NCI-H1436 (cell line): ENCODE data around the gene BACH1.

ENCODE experiments used
- DNase-seq: peaks from one replicate; lab custom pipeline; 2025; lab: John Stamatoyannopoulos, UW

BACH1 gene

DNA sequence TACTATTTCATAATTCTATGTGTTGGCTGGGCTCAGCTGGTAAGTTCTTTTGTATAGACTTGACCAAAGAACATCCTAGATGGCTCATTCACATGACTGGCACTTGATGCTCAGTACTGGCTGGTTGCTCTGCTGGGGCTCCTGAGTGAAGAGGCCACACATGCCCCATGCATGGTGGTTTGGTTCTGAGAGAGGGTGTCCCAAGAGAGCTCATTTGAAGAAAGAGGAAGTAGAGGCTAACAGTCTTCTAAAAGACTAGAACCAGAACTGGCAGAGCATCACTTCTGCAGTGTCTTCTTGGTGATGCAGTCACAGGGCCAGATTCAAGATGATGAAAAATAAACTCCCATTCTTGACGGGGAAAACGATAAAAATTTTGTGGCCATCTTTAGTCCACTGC is 5.2 kb upstream of the BACH1 start:
- DNase-seq = no peak

- DNase-seq = no peak
These were observed 3.6 kb upstream of the BACH1 start for GRCh38 chr21:29295066-29295650.

DNA sequence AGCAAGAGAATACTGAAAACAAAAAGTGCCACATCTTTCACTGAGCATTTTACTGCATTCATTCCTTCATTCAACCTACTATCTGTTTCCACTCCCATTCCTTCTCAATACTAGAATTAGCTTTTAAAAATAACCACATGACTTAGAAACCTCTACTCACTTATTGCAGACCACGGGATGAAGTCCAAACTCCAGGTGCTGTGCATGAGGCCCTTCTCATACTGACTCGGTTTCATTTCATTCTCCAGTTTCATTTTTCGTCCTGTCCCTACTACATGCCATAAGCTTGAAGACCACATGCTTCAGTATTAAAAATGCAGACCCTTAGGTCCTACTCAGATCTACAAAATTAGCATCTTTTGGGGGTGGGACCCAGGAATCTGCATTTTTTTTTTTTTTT is 2.3 kb upstream of the BACH1 start:
- DNase-seq = no peak

DNA sequence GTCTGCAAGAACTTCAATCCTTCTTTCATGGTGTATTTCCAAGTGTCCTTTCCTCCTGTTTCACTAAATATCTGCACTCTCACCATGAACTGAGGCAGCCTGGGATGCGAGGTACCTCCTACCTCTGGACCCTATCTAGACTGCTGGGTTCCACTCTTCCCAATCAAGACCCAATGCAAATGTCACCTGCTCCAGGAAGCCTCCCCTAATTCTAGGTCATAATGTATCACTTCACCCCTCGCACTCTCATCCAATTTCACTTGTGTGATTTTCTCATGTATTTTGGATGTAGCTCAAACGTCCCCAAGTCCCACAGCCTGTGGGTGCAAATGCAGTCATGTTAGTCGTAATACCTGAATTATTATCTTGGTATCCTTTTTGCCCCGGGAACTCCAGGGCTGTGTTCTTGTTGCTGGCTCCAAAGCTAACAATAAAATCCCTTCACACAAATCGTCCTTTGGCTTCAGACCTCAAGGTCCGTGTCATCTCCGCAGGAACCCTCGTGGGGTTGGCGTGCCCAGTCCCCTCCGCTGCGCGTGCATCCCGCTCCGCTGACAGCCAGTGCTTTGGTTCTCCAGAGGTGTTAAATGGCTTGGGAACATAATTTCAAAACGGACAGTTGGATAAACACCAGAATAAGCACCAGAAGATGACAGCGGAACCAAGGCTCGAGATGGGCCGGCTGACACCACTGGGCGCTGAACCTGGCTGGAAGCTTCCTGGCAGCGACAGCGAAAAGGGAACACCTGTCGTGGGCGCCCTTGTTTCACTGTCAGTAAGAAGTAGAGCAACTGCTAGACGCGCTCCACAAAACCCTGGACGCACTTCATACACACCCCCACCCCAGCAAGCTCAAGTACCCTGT is 1.0 kb upstream of the BACH1 start:
- no peak for DNase-seq

GRCh38 chr21:29299046-29299915 is 559 bp downstream of the BACH1 start:
- DNase-seq = peak; percentile 52

DNA sequence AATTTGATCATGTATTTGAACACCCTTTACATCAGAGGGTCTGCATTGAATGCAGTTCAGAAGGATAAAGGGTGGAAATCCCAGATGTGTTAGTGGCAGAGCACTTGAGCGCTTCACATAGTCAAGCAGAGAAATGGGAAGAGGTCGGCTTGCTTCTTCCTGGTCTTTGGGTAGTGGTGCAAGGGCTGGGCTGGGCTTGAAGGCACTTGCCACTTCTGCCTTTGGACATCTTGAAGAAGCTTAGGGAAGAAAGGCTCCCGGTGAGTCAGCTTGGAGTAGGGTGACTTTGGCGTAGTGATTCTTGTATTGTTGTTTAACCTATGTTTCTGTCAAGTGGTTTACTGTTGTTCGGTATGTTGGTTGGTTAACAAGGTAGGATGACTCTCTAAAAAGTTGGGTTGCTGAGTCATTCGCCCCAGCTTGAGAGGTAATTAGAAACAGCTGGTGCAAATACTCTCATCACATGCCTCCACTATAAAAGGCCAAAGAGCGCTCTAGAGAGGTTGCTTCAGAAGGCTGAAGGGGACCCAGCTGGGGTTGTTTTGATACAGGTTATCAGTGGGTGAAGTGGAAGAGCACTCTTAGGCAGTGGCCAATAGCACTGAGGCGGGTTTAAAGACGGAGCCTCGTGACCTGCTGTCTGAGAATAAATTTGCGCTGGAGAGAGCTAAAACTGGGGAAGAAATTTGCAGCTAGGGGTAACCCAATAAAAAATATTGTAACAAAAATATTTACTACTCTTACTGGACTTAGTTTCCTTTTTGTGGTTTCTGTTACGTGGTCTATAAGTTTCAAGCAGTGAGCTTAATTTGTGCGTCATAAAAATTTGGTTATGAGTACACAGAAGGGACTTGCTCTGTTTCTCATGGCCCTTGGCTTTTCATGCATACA is 1.4 kb downstream of the BACH1 start:
- no peak for DNase-seq

DNA sequence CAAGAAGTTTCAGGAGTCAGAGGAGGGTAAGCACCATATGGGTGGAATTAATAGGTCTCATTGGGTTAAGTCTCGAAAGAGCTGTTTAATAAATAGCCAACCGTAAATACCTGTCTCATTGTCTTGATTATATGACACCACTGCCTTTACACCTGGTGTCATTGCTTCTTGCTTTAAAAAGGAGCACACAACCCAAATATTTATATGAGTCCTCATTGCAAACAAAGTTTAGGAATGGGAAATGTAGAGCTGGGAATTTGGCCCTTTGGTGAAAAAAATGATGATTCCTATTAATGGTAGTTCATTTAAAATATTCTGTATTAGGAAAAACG is 2.1 kb downstream of the BACH1 start:
- DNase-seq = no peak

- DNase-seq = no peak
These were observed 3.0 kb downstream of the BACH1 start for GRCh38 chr21:29301691-29302090.

DNA sequence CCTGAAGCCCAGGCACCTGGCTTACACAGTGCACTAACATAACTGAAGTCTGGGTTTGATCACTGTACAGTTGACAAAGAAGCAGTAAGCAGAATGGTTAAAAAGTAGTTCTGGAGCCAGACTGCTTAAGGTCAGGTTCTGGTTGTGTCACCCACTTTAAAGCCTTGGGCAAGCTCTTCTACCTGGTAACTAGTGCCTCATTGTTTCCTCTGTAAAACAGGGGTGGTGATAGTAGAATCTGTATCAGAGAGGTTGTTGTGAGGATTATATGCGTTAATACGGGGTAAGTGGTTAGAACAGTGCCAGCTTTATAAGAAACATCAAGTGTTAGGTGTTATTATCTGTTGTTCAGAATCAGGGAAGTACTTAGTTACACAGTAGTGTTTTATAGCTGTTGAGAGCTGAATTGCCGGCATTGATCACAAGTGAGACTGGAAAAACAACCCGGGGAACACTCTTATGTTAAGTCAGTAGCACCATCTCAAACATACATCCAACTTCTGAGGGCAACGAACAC is 3.7 kb downstream of the BACH1 start:
- DNase-seq = no peak

GRCh38 chr21:29303288-29303687 is 4.6 kb downstream of the BACH1 start:
- DNase-seq = no peak

DNA sequence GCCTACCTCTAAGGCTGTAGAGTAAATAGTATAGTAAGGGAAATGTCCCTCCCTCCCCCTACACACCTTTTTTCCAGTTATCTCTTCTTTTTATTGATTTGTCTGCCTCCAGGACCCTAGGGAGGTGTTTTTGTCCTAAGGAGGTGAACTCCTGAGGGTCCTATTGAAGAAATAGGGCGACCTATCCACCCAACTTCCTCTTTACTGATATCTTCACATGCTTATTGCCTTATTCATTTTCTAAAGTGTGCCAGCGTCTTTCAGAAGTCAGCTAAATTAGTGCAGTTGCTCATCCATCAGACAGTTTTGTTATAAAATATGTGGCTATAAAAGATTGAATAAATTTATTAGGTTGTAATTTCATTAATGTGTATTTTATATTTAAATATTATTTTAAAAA is 5.9 kb downstream of the BACH1 start:
- DNase-seq = no peak

DNA sequence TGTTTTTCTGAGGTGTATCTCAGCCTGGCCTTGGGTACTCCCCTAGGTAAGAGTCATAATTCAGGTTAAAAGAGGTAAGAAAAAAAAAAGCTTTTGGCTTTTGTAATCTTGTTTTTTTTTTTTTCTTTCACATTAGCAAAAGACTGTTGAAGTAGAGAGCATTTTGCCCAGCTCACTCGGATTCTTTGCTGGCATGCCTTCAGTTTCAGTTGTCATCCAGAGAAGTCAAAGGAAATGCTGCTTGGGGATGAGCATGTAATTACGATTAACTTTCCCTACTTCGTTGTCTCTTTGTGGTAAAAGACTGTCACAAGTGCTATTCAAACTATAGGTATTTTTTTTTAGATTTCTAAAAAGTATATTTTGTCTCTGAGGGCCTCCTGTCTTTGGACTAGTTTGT is 6.3 kb downstream of the BACH1 start:
- no peak for DNase-seq

DNA sequence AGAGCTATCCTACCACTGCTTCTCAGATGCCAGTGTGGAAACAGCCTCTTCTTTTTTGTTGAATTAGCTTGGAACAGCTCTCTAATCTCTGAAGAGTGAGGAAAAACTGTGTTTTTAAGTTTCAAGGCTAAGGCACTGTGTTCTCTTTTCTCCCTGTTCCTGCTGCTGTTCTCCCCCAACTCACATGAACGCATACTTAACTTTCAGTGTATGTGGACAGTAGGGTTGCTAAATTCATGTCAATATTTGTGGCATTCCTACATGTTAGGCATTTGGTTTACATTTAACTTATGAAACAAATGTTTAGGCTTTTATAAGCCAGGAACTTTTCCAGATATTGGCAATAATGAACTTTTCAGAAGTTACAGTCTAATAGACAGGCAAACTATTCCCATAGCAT is 6.8 kb downstream of the BACH1 start:
- DNase-seq = no peak

DNA sequence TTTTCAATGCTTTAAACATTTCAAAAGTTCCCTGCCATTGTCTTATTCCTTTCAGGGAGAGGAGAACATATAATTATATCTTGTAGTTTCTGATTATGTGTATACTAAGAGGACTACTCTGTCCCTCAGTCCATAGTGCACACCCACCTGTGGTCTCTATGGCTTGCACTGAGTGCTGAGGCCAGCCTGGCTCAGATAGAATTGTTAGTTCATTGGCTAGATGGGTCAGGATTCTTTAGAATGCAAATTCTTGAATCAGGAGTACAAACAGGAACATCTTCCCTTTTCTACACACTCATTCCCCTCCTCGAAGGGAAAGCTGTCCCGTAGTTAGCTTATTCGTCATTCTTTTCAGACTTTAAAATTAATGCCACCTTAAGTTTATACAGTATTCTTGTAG is 8.2 kb downstream of the BACH1 start:
- DNase-seq = no peak

DNA sequence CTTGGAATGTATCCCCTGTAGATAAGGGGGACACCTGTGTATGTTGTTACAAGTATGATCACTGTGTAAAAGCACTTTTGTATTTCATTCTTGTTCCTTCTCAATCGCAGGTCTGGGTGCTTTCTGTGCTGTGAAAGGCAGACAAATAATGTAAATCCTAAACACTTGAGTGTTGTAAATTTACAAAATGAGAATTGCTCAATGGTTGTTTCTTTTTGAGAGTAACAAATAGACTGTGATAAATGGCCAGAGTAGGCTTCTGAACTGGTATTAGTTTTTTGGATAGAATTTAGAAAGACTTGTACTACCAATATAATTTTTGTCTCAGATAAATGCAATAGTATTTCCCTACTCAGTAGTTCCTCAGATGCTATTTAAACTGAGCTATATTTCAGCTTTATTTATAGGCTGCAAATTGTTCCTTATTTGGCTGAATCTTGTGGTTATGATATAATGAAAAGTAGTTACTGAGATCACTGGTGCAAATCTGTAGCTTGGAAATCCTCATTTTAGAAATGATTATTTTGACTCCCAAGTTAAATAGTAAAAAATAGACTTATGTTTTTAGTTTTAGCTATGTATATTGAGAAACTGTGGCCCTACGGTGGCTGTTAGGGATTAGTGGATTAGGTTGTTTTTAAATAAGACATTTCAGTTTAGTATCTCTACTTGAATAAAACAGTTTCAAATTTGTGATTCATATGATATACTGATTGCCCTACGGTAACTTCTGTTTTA is 9.2 kb downstream of the BACH1 start:
- no peak for DNase-seq

GRCh38 chr21:29308456-29308783 is 9.7 kb downstream of the BACH1 start:
- no peak for DNase-seq

- DNase-seq = no peak
These were observed 11.0 kb downstream of the BACH1 start for GRCh38 chr21:29309703-29310102.

- DNase-seq = no peak
These were observed 13.1 kb downstream of the BACH1 start for GRCh38 chr21:29311802-29312201.

DNA sequence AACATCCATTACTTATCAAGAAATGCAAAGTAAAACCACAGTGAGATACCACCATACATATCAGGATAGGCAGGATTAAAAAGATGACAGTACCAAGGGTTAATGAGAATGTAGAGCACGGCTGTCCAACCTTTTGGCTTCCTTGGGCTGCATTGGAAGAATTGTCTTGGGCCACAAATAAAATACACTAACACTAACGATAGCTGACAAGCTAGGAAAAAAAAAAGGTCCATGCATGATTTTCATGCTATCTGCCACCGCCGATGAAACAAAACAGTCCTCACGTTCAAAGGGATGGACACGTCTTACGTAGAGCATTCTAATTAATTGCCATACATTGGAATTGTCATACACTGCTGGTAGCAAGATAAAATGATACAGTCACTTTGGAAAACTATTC is 14.3 kb downstream of the BACH1 start:
- DNase-seq = no peak

- no peak for DNase-seq
These were observed 15.1 kb downstream of the BACH1 start for GRCh38 chr21:29313662-29314408.
